ENCODE measurements around the gene RPS28. TPM values are rescaled to one million over a fixed set of nuclear protein-coding genes. Genes with fewer than 3 reads are reported as not detected.
"Not testable (repeated sequence)": the region's sequence is repeated elsewhere in the genome, so short reads cannot be mapped to it uniquely, and the experiment has no call there.

Gene RPS28
- total RNA-seq, 2 experiments from 2014 or later: 3,333 to 3,342 TPM

- Histone ChIP-seq H3K9me3 (ENCODE audit: control insufficient read depth in 1 of 2, insufficient read depth in 1 of 2, low read length in 2 of 2) (no peaks in the 10 kb centered on the region), H3K27ac (ENCODE audit: low read depth in 1 of 2, low read length in 2 of 2) (no peak overlapping the region), H3K4me1 (ENCODE audit: insufficient read depth, low read length) (peaks cover 36% of the 10 kb centered on the region), H3K27me3 (ENCODE audit: control insufficient read depth in 1 of 2, insufficient read depth in 2 of 2, low read length in 2 of 2) (peaks cover 16 to 20% of the 10 kb centered on the region in 2 experiments), H3K4me3 (ENCODE audit: low read length) (no peak overlapping the region), H3K36me3 (ENCODE audit: insufficient read depth, low read length) (no peaks in the 10 kb centered on the region)
- Mint-ChIP-seq H3K27me3 (peaks cover 34% of the 10 kb centered on the region), H3K4me3 (no peak overlapping the region), H3K4me1 (ENCODE audit: low read depth) (peaks cover 13% of the 10 kb centered on the region), H3K27ac (no peak overlapping the region), H3K36me3 (ENCODE audit: low read depth) (no peaks in the 10 kb centered on the region), H3K9me3 (no peaks in the 10 kb centered on the region)
- DNase-seq: no peak
- intact Hi-C loops (cut with DNase I, micrococcal nuclease): no loop called here
- no peak for ATAC-seq (ENCODE audit: poor library complexity)
- POLR2A ChIA-PET: no interaction called here
- CTCF ChIA-PET: no interaction called here
- TF ChIP-seq CTCF (IDR thresholded peaks at IDR 0.05): no peak
Measured at GRCh38 chr19:8338835-8339234, 17.5 kb downstream of the RPS28 start.

GRCh38 chr19:8340341-8341096, 19.2 kb downstream of the RPS28 start:
- DNase-seq (no peak), ATAC-seq (ENCODE audit: poor library complexity) (no peak)
- H3K9me3 ChIP-seq (ENCODE audit: control insufficient read depth in 1 of 2, insufficient read depth in 1 of 2, low read length in 2 of 2): no peaks in the 10 kb centered on the region
- H3K27me3 ChIP-seq (ENCODE audit: control insufficient read depth in 1 of 2, insufficient read depth in 2 of 2, low read length in 2 of 2): peaks cover 10 to 11% of the 10 kb centered on the region in 2 experiments
- peaks cover 27% of the 10 kb centered on the region for H3K4me1 ChIP-seq (ENCODE audit: insufficient read depth, low read length)
- no peak for TF ChIP-seq CTCF (IDR thresholded peaks at IDR 0.05)
- Mint-ChIP-seq H3K27ac (no peak overlapping the region), H3K9me3 (no peaks in the 10 kb centered on the region), H3K27me3 (peaks cover 34% of the 10 kb centered on the region), H3K4me1 (ENCODE audit: low read depth) (peaks cover 13% of the 10 kb centered on the region), H3K4me3 (no peak overlapping the region), H3K36me3 (ENCODE audit: low read depth) (no peaks in the 10 kb centered on the region)
- POLR2A ChIA-PET: interaction anchor here (1.4 kb wide), 1 partner anchor 19 kb away, joined by 5 read pairs; the partner anchor contains the start of genes NDUFA7 and RPS28
- intact Hi-C loops (cut with DNase I, micrococcal nuclease): no loop called here
- CTCF ChIA-PET: interaction anchor here (0.9 to 1.3 kb wide), 2 partner anchors 13 to 660 kb away, joined by 3 read pairs; partner anchors contain the start of gene TRAPPC5
- no peaks in the 10 kb centered on the region for H3K36me3 ChIP-seq (ENCODE audit: insufficient read depth, low read length)
- no peak overlapping the region for H3K27ac ChIP-seq (ENCODE audit: low read depth in 1 of 2, low read length in 2 of 2)
- no peak overlapping the region for H3K4me3 ChIP-seq (ENCODE audit: low read length)

- Mint-ChIP-seq H3K4me3 (peak overlapping the region; percentile 67), H3K27me3 (peaks cover 25% of the 10 kb centered on the region)
- H3K4me1 Mint-ChIP-seq (ENCODE audit: low read depth); ATAC-seq (ENCODE audit: poor library complexity); H3K4me3 ChIP-seq (ENCODE audit: low read length); H3K27ac Mint-ChIP-seq; H3K27ac ChIP-seq (ENCODE audit: low read depth in 1 of 2, low read length in 2 of 2); H3K36me3 ChIP-seq (ENCODE audit: insufficient read depth, low read length); H3K9me3 ChIP-seq (ENCODE audit: control insufficient read depth in 1 of 2, insufficient read depth in 1 of 2, low read length in 2 of 2); H3K9me3 Mint-ChIP-seq; intact Hi-C loops (cut with DNase I, micrococcal nuclease); H3K36me3 Mint-ChIP-seq (ENCODE audit: low read depth); H3K27me3 ChIP-seq (ENCODE audit: control insufficient read depth in 1 of 2, insufficient read depth in 2 of 2, low read length in 2 of 2); DNase-seq: not testable (repeated sequence)
- H3K4me1 ChIP-seq (ENCODE audit: insufficient read depth, low read length): peaks cover 21% of the 10 kb centered on the region
- CTCF ChIA-PET: interaction anchor here (1.3 kb wide), 1 partner anchor 12 kb away, joined by 3 read pairs; no protein-coding TSS in a partner anchor
- POLR2A ChIA-PET: interaction anchor here (0.7 to 2.4 kb wide), 2 partner anchors 20 to 146 kb away, joined by 4 to 7 read pairs; partner anchors contain the start of genes NDUFA7 and RPS28
Measured at GRCh38 chr19:8341504-8341903, 20.2 kb downstream of the RPS28 start.
